Tibial artery (tissue), 4 donors: ENCODE measurements around the gene DNAH11.

Source experiments
- DNase-seq, 2 donors: peaks; one replicate each; pipeline ENCODE4 v3.0.0-alpha.2; 2019
- H3K27ac ChIP-seq, 2 donors: fragments of 200-600 bp; sonication (generic) in 1 of 2; 1 replicate in 1 of 2; 2 replicates in 1 of 2; pipeline ENCODE4 v1.5.1; 2018 to 2019; ENCODE audit warnings: mild to moderate bottlenecking in 1 of 2
- H3K27me3 ChIP-seq, 2 donors: fragments of 200-600 bp; sonication (generic) in 1 of 2; one replicate each; pipeline versions ENCODE4 v1.5.1 to v1.6.0; 2016 to 2019
- H3K36me3 ChIP-seq, 3 donors: fragments of 200-600 bp; sonication (generic) in 2 of 3; one replicate each; pipeline ENCODE4 v1.5.1; 2016 to 2019; ENCODE audit warnings: mild to moderate bottlenecking in 2 of 3
- H3K4me1 ChIP-seq, 4 donors: fragments of 200-600 bp; sonication (generic) in 2 of 4; 1 replicate in 3 of 4; 2 replicates in 1 of 4; pipeline ENCODE4 v1.5.1; 2016 to 2019
- H3K4me3 ChIP-seq, 2 donors: fragments of 200-600 bp; sonication (generic) in 1 of 2; 1 replicate in 1 of 2; 2 replicates in 1 of 2; pipeline ENCODE4 v1.5.1; 2018 to 2019; ENCODE audit warnings: mild to moderate bottlenecking in 2 of 2
- H3K9me3 ChIP-seq, 3 donors: fragments of 200-600 bp; sonication (generic) in 1 of 3; one replicate each; pipeline ENCODE4 v1.5.1; 2016 to 2019
- CTCF ChIP-seq, 2 experiments: fragments of 200-600 bp in 1 of 2; fragments of 450-650 bp in 1 of 2; IDR thresholded peaks; one replicate each; pipeline ENCODE4 v1.5.1; 2017 to 2019; ENCODE audit warnings: antibody characterized with exemption in 2 of 2, mild to moderate bottlenecking in 1 of 2, moderate library complexity in 1 of 2
- intact Hi-C: fragments of 100-400 bp; cut with DNase I; formaldehyde crosslinking; loops from one replicate; pipeline ENCODE4 v1.15.0; 2023; ENCODE audit warnings: low total_unique reads

DNAH11 gene

GRCh38 chr7:21942955-21943354 lies 400.1 kb downstream of the DNAH11 start:
- no peak overlapping the region for H3K27ac ChIP-seq
- H3K36me3 ChIP-seq, result no peaks in the 10 kb centered on the region
- no peak for DNase-seq
- no peaks in the 10 kb centered on the region for H3K9me3 ChIP-seq
- H3K4me1 ChIP-seq, result peaks cover 0 to 22% (median 13%) of the 10 kb centered on the region in 4 donors
- intact Hi-C loops, result no loop called here
- no peak overlapping the region for H3K4me3 ChIP-seq
- TF ChIP-seq CTCF (IDR thresholded peaks at IDR 0.05), result no peak
- H3K27me3 ChIP-seq, result peaks cover 0 to 14% of the 10 kb centered on the region in 2 donors

- H3K4me1 ChIP-seq, result peaks cover 0 to 22% (median 13%) of the 10 kb centered on the region in 4 donors
- H3K4me3 ChIP-seq, result no peak overlapping the region
- H3K27ac ChIP-seq, result no peak overlapping the region
- TF ChIP-seq CTCF (IDR thresholded peaks at IDR 0.05), result no peak
- H3K27me3 ChIP-seq, result peaks cover 0 to 14% of the 10 kb centered on the region in 2 donors
- no peaks in the 10 kb centered on the region for H3K9me3 ChIP-seq
- DNase-seq, result no peak
- intact Hi-C loops, result no loop called here
- H3K36me3 ChIP-seq, result no peaks in the 10 kb centered on the region
Observed at GRCh38 chr7:21943436-21943835, 400.6 kb downstream of the DNAH11 start.

GRCh38 chr7:21944616-21945453 lies 402.0 kb downstream of the DNAH11 start:
- TF ChIP-seq CTCF (IDR thresholded peaks at IDR 0.05), result no peak
- Histone ChIP-seq H3K27me3 (peaks cover 0 to 14% of the 10 kb centered on the region in 2 donors), H3K4me3 (peak overlapping the region; percentile 53 to 55), H3K4me1 (peaks cover 0 to 22% (median 13%) of the 10 kb centered on the region in 4 donors), H3K27ac (peak overlapping the region; percentile 30 to 36), H3K36me3 (no peaks in the 10 kb centered on the region), H3K9me3 (no peaks in the 10 kb centered on the region)
- intact Hi-C loops, result no loop called here
- DNase-seq, result no peak

GRCh38 chr7:21945454-21946221 lies 402.8 kb downstream of the DNAH11 start, which contains the start of gene CDCA7L:
Gene CDCA7L, minus strand, starts transcription at chr7:21945899. Its CDS starts 95 bp downstream, at chr7:21945804.
- H3K4me1 ChIP-seq, result peaks cover 0 to 22% (median 13%) of the 10 kb centered on the region in 4 donors
- intact Hi-C loops, result no loop called here
- peak within 1 kb of the TSS; percentile 53 to 55 for H3K4me3 ChIP-seq
- H3K27ac ChIP-seq, result peak within 1 kb of the TSS; percentile 30 to 36
- TF ChIP-seq CTCF (IDR thresholded peaks at IDR 0.05), result no peak
- peak; percentile 48 to 69 for DNase-seq
- H3K9me3 ChIP-seq, result no peaks in the 10 kb centered on the region
- no peaks in the 10 kb centered on the region for H3K36me3 ChIP-seq
- peaks cover 0 to 14% of the 10 kb centered on the region in 2 donors for H3K27me3 ChIP-seq

GRCh38 chr7:21946222-21946709 lies 403.4 kb downstream of the DNAH11 start:
- intact Hi-C loops, result no loop called here
- Histone ChIP-seq H3K4me1 (peaks cover 0 to 22% (median 13%) of the 10 kb centered on the region in 4 donors), H3K9me3 (no peaks in the 10 kb centered on the region), H3K27ac (peak overlapping the region; percentile 30 to 36), H3K4me3 (peak overlapping the region; percentile 53 to 55), H3K27me3 (peaks cover 0 to 14% of the 10 kb centered on the region in 2 donors), H3K36me3 (no peaks in the 10 kb centered on the region)
- no peak for DNase-seq
- no peak for TF ChIP-seq CTCF (IDR thresholded peaks at IDR 0.05)
